Mucosa of rectum (tissue), 2 donors: ENCODE data around the gene BLOC1S5.

ENCODE experiments used
- H3K27ac ChIP-seq, 2 donors: one replicate each; pipeline ENCODE4 v1.7.0; 2013; ENCODE audit warnings: inconsistent platforms in 2 of 2, low read depth in 2 of 2, low read length in 2 of 2
- H3K27me3 ChIP-seq, 2 donors: one replicate each; pipeline ENCODE4 v1.7.0; 2013; ENCODE audit warnings: low read length in 2 of 2; ENCODE audit not compliant: control insufficient read depth in 2 of 2, insufficient read depth in 2 of 2
- H3K36me3 ChIP-seq, 2 donors: one replicate each; pipeline ENCODE4 v1.7.0; 2013; ENCODE audit warnings: low read length in 2 of 2; ENCODE audit not compliant: control insufficient read depth in 2 of 2, insufficient read depth in 2 of 2
- H3K4me1 ChIP-seq, 2 donors: one replicate each; pipeline ENCODE4 v1.7.0; 2013; ENCODE audit warnings: low read length in 2 of 2, mild to moderate bottlenecking in 1 of 2; ENCODE audit not compliant: control insufficient read depth in 2 of 2, insufficient read depth in 2 of 2
- H3K4me3 ChIP-seq, 2 donors: one replicate each; pipeline ENCODE4 v1.7.0; 2013; ENCODE audit warnings: low read length in 2 of 2
- H3K9ac ChIP-seq, 2 donors: one replicate each; pipeline ENCODE4 v1.7.0; 2013; ENCODE audit warnings: low read length in 2 of 2, low read depth in 1 of 2, mild to moderate bottlenecking in 1 of 2
- H3K9me3 ChIP-seq, 2 donors: one replicate each; pipeline ENCODE4 v1.7.0; 2013; ENCODE audit warnings: low read length in 2 of 2; ENCODE audit not compliant: control insufficient read depth in 2 of 2
- donor health status: healthy.
- donor health status: Normal muscosa, but diverticular disease.

Gene BLOC1S5

GRCh38 chr6:8020083-8020482, 44.1 kb downstream of the BLOC1S5 start:
- H3K36me3 ChIP-seq: peaks cover 0 to 5% of the 10 kb centered on the region in 2 donors
- H3K9ac ChIP-seq: no peak overlapping the region
- H3K27me3 ChIP-seq: no peaks in the 10 kb centered on the region
- no peak overlapping the region for H3K4me3 ChIP-seq
- H3K4me1 ChIP-seq: no peaks in the 10 kb centered on the region
- no peaks in the 10 kb centered on the region for H3K9me3 ChIP-seq
- no peak overlapping the region for H3K27ac ChIP-seq

DNA sequence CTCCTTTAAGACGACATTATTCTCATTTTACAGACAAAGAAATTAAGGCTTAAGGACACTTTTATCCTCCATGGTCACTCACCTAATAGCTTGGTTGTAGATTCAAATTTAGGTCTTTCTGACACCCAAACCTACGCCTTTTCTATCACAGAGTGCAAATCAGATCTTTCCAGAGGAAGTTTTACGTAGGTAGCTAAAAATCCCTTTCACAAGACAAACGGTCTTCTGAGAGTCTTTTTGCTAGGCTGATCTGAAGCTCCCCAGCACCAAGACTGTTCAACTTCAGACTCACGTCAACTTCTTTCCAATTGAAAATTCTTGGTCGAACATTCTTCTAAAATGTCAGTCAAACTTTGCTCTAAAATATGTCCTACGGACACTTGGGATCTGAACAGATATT, 46.5 kb downstream of the BLOC1S5 start:
- no peaks in the 10 kb centered on the region for H3K27me3 ChIP-seq
- no peak overlapping the region for H3K27ac ChIP-seq
- no peaks in the 10 kb centered on the region for H3K9me3 ChIP-seq
- peak overlapping the region in 1 of 2 donors; percentile 5 for H3K4me3 ChIP-seq
- peaks cover 0 to 11% of the 10 kb centered on the region in 2 donors for H3K36me3 ChIP-seq
- no peaks in the 10 kb centered on the region for H3K4me1 ChIP-seq
- no peak overlapping the region for H3K9ac ChIP-seq

DNA sequence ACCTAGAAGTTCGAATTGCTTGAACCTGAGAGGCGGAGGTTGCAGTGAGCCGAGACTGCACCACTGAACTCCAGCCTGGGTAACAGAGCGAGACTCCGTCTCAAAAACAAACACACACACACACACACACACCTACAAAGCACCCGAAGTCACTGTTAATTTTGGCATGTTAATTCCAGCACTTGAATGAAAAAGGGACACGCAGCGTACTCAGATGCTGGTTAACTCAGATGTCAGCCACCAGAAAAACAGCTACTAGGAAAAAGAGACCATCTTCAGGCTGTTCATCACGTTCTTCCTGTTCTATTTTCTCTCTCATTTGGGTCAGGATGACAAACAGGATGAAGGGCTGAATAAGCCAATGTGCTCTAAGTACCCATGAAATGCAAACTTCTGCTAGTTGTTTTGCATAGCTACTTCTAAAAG, 46.9 kb downstream of the BLOC1S5 start:
- Histone ChIP-seq H3K36me3 (peaks cover 0 to 11% of the 10 kb centered on the region in 2 donors), H3K9me3 (no peaks in the 10 kb centered on the region), H3K9ac (no peak overlapping the region), H3K4me3 (peak overlapping the region in 1 of 2 donors; percentile 5), H3K27me3 (no peaks in the 10 kb centered on the region), H3K27ac (no peak overlapping the region), H3K4me1 (no peaks in the 10 kb centered on the region)

- Histone ChIP-seq H3K9ac (no peak overlapping the region), H3K27ac (no peak overlapping the region), H3K4me3 (no peak overlapping the region), H3K9me3 (no peaks in the 10 kb centered on the region), H3K36me3 (peaks cover 0 to 11% of the 10 kb centered on the region in 2 donors), H3K27me3 (no peaks in the 10 kb centered on the region), H3K4me1 (no peaks in the 10 kb centered on the region)
Measured at GRCh38 chr6:8014947-8015346, 49.2 kb downstream of the BLOC1S5 start.

GRCh38 chr6:8013763-8014162, 50.4 kb downstream of the BLOC1S5 start:
- Histone ChIP-seq H3K4me1 (no peaks in the 10 kb centered on the region), H3K27ac (no peak overlapping the region), H3K9me3 (no peaks in the 10 kb centered on the region), H3K4me3 (no peak overlapping the region), H3K36me3 (peaks cover 0 to 11% of the 10 kb centered on the region in 2 donors), H3K9ac (no peak overlapping the region), H3K27me3 (no peaks in the 10 kb centered on the region)

DNA sequence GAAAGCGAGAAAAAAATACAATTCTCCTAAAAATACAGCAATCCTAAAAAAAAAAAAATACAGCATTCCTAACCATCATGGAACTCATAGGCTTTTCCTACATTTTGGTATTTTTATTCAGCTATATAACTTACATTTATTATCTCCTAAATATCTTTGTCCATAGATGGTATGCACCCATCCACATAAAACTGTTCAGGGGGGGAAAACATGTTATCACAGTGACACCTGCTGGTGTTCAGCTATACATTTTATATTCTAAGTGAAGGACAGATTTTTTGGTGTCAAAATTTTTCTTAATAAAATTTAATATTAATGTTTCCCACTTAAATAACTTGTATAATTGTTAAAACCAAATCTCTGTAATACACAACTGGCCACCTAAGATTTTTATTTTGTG, 58.0 kb downstream of the BLOC1S5 start:
- Histone ChIP-seq H3K27ac (no peak overlapping the region), H3K9ac (no peak overlapping the region), H3K4me3 (no peak overlapping the region), H3K36me3 (no peaks in the 10 kb centered on the region), H3K27me3 (no peaks in the 10 kb centered on the region), H3K4me1 (no peaks in the 10 kb centered on the region), H3K9me3 (no peaks in the 10 kb centered on the region)

- Histone ChIP-seq H3K9ac (no peak overlapping the region), H3K27ac (no peak overlapping the region), H3K27me3 (no peaks in the 10 kb centered on the region), H3K4me1 (no peaks in the 10 kb centered on the region), H3K4me3 (no peak overlapping the region), H3K36me3 (no peaks in the 10 kb centered on the region), H3K9me3 (no peaks in the 10 kb centered on the region)
Measured at GRCh38 chr6:8005136-8005535, 59.1 kb downstream of the BLOC1S5 start.

- Histone ChIP-seq H3K27me3 (no peaks in the 10 kb centered on the region), H3K9ac (no peak overlapping the region), H3K4me3 (no peak overlapping the region), H3K27ac (no peak overlapping the region), H3K9me3 (no peaks in the 10 kb centered on the region), H3K36me3 (no peaks in the 10 kb centered on the region), H3K4me1 (peaks cover 0 to 3% of the 10 kb centered on the region in 2 donors)
Measured at GRCh38 chr6:8000636-8001035, 63.6 kb downstream of the BLOC1S5 start.

- H3K9ac ChIP-seq: no peak overlapping the region
- H3K27ac ChIP-seq: no peak overlapping the region
- H3K9me3 ChIP-seq: no peaks in the 10 kb centered on the region
- no peaks in the 10 kb centered on the region for H3K27me3 ChIP-seq
- H3K36me3 ChIP-seq: no peaks in the 10 kb centered on the region
- H3K4me1 ChIP-seq: peaks cover 0 to 3% of the 10 kb centered on the region in 2 donors
- H3K4me3 ChIP-seq: no peak overlapping the region
Measured at GRCh38 chr6:8000188-8000596, 64.0 kb downstream of the BLOC1S5 start.

- H3K9me3 ChIP-seq: no peaks in the 10 kb centered on the region
- no peak overlapping the region for H3K27ac ChIP-seq
- no peak overlapping the region for H3K9ac ChIP-seq
- no peaks in the 10 kb centered on the region for H3K27me3 ChIP-seq
- H3K4me1 ChIP-seq: peaks cover 0 to 3% of the 10 kb centered on the region in 2 donors
- H3K36me3 ChIP-seq: no peaks in the 10 kb centered on the region
- no peak overlapping the region for H3K4me3 ChIP-seq
Measured at GRCh38 chr6:7999201-7999600, 65.0 kb downstream of the BLOC1S5 start.
